ENCODE measurements around the gene NUDCD3. TPM values are rescaled to one million over a fixed set of nuclear protein-coding genes. Genes with fewer than 3 reads are reported as not detected.

NUDCD3 gene
- total RNA-seq, 1 experiment from 2014 or later: 117 TPM

DNA sequence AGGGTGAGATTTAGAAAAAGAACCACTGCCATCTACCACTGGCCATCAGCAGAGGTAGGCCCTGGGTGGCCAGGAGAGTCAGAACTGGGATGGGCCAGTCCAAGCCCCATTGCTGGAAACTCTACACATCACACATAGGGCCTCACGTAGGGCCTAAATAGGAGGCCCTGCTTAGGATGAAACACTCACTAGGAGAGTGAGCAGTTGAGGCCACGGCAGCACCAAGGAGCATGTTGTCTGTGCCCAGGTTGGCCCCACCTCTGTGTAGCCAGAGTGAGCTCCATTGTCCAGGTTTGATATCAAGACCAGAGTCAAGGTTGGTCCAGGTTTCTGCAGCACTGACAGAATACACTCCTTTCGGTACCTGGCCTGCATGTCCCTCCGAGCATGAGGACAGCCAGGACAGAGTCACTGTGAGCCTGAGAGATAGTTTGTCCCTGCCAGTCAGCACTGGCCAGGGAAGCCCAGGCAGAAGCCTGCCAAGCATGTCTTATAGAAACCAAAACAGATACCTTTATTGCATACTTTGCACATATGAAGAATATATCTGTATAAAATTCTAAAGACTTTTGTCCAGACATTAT is 87.2 kb downstream of the NUDCD3 start:
- Histone ChIP-seq H3K27me3 (ENCODE audit: control insufficient read depth, insufficient read depth, low read length) (no peaks in the 10 kb centered on the region), H3K4me1 (ENCODE audit: control insufficient read depth, insufficient read depth, low read length) (no peaks in the 10 kb centered on the region), H3K4me3 (ENCODE audit: low read depth in 2 of 2, low read length in 2 of 2) (no peak overlapping the region), H3K36me3 (ENCODE audit: control insufficient read depth, insufficient read depth, low read length) (no peaks in the 10 kb centered on the region), H3K9me3 (ENCODE audit: control insufficient read depth, insufficient read depth, low read depth, low read length) (no peaks in the 10 kb centered on the region), H3K27ac (ENCODE audit: low read length) (no peak overlapping the region)
- ATAC-seq: 0 out of 2 replicates have a peak, but pooled peaks have one; percentile 35
- TF ChIP-seq TCF7L2 (IDR thresholded peaks at IDR 0.05; ENCODE audit: low read depth, low read length) (no peak), POLR2AphosphoS5 (IDR thresholded peaks at IDR 0.05; ENCODE audit: low read depth, low read length) (no peak), SIN3A (IDR thresholded peaks at IDR 0.05; ENCODE audit: borderline replicate concordance, insufficient read depth, low read depth, low read length) (no peak)
- TF ChIP-seq, protein P1, sequence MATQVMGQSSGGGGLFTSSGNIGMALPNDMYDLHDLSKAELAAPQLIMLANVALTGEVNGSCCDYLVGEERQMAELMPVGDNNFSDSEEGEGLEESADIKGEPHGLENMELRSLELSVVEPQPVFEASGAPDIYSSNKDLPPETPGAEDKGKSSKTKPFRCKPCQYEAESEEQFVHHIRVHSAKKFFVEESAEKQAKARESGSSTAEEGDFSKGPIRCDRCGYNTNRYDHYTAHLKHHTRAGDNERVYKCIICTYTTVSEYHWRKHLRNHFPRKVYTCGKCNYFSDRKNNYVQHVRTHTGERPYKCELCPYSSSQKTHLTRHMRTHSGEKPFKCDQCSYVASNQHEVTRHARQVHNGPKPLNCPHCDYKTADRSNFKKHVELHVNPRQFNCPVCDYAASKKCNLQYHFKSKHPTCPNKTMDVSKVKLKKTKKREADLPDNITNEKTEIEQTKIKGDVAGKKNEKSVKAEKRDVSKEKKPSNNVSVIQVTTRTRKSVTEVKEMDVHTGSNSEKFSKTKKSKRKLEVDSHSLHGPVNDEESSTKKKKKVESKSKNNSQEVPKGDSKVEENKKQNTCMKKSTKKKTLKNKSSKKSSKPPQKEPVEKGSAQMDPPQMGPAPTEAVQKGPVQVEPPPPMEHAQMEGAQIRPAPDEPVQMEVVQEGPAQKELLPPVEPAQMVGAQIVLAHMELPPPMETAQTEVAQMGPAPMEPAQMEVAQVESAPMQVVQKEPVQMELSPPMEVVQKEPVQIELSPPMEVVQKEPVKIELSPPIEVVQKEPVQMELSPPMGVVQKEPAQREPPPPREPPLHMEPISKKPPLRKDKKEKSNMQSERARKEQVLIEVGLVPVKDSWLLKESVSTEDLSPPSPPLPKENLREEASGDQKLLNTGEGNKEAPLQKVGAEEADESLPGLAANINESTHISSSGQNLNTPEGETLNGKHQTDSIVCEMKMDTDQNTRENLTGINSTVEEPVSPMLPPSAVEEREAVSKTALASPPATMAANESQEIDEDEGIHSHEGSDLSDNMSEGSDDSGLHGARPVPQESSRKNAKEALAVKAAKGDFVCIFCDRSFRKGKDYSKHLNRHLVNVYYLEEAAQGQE (IDR thresholded peaks at IDR 0.05; ENCODE audit: insufficient read depth in 1 of 2, low read depth in 2 of 2, low read length in 1 of 2): no peak
- TF ChIP-seq, protein P2, sequence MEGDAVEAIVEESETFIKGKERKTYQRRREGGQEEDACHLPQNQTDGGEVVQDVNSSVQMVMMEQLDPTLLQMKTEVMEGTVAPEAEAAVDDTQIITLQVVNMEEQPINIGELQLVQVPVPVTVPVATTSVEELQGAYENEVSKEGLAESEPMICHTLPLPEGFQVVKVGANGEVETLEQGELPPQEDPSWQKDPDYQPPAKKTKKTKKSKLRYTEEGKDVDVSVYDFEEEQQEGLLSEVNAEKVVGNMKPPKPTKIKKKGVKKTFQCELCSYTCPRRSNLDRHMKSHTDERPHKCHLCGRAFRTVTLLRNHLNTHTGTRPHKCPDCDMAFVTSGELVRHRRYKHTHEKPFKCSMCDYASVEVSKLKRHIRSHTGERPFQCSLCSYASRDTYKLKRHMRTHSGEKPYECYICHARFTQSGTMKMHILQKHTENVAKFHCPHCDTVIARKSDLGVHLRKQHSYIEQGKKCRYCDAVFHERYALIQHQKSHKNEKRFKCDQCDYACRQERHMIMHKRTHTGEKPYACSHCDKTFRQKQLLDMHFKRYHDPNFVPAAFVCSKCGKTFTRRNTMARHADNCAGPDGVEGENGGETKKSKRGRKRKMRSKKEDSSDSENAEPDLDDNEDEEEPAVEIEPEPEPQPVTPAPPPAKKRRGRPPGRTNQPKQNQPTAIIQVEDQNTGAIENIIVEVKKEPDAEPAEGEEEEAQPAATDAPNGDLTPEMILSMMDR (IDR thresholded peaks at IDR 0.05): no peak
- ChIA-PET CTCF (no interaction called here), POLR2A (no interaction called here)
- intact Hi-C loops (cut with micrococcal nuclease; ENCODE audit: unreplicated experiment): no loop called here
- in situ Hi-C loops (cut with HindIII; ENCODE audit: low pct_unique_long_range_greater_than_20kb, low sequenced_read_pairs): no loop called here
- no TSS peak for BruUV-seq (replicated peaks)
- no peak for DNase-seq (ENCODE audit: low read depth, low spot score)

DNA sequence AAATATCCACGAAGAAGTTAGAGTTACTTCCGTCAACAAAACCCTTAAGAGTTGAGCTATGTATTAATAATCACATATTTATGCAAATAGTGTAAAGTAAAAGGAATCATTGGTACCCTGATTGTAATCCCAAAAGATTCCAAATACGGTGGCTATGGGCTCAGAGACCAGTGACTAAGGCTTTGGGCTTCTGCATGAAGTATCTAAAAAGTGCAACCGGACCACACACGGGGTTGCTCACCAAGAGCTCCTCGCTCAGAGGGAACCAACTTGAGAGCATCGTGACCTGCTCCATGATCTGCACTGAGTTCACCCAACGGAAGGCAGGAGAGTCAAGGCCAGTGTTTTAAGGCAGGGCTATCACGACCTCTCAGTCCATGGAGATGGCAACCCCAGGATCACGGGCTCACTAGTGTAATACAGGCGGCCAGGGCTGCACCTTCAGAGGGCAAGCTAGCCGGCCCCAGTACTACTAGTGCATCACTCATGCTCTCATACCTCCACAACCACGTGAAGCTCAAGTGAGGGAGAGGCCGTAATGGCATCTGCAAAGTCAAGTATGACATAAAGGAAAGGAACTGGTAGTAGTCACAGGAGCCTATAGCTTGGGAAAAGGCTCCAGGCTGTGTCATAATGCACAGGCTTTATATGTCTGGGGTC is 87.9 kb downstream of the NUDCD3 start:
- no peak for DNase-seq (ENCODE audit: low read depth, low spot score)
- no peaks in the 10 kb centered on the region for H3K4me1 ChIP-seq (ENCODE audit: control insufficient read depth, insufficient read depth, low read length)
- POLR2A ChIA-PET: interaction anchor here (0.6 kb wide), 1 partner anchor 118 kb away, joined by 6 read pairs; no protein-coding TSS in a partner anchor
- H3K4me3 ChIP-seq (ENCODE audit: low read depth in 2 of 2, low read length in 2 of 2): no peak overlapping the region
- H3K27ac ChIP-seq (ENCODE audit: low read length): no peak overlapping the region
- in situ Hi-C loops (cut with HindIII; ENCODE audit: low pct_unique_long_range_greater_than_20kb, low sequenced_read_pairs): no loop called here
- CTCF ChIA-PET: interaction anchor here (0.6 kb wide), 1 partner anchor 13 kb away, joined by 3 read pairs; no protein-coding TSS in a partner anchor
- TF ChIP-seq, protein P2 (IDR thresholded peaks at IDR 0.05): no peak
- TF ChIP-seq TCF7L2 (IDR thresholded peaks at IDR 0.05; ENCODE audit: low read depth, low read length) (no peak), POLR2AphosphoS5 (IDR thresholded peaks at IDR 0.05; ENCODE audit: low read depth, low read length) (no peak), SIN3A (IDR thresholded peaks at IDR 0.05; ENCODE audit: borderline replicate concordance, insufficient read depth, low read depth, low read length) (no peak)
- TF ChIP-seq, protein P1 (IDR thresholded peaks at IDR 0.05; ENCODE audit: insufficient read depth in 1 of 2, low read depth in 2 of 2, low read length in 1 of 2): no peak
- intact Hi-C loops (cut with micrococcal nuclease; ENCODE audit: unreplicated experiment): no loop called here
- ATAC-seq: 0 out of 2 replicates have a peak, but pooled peaks have one; percentile 32
- BruUV-seq (replicated peaks): no TSS peak
- no peaks in the 10 kb centered on the region for H3K36me3 ChIP-seq (ENCODE audit: control insufficient read depth, insufficient read depth, low read length)
- H3K27me3 ChIP-seq (ENCODE audit: control insufficient read depth, insufficient read depth, low read length): no peaks in the 10 kb centered on the region
- H3K9me3 ChIP-seq (ENCODE audit: control insufficient read depth, insufficient read depth, low read depth, low read length): no peaks in the 10 kb centered on the region
